Neural progenitor cell (in vitro differentiated cells): ENCODE data around the gene MYOM1.

ENCODE experiments used
- EZH2 ChIP-seq: fragments of 200-600 bp; sonication (generic); IDR thresholded peaks from 2 replicates; pipeline ENCODE4 v1.6.1; 2017; ENCODE audit warnings: antibody characterized with exemption, mild to moderate bottlenecking, moderate library complexity
- EZH2phosphoT487 ChIP-seq: fragments of 200-600 bp; sonication (generic); IDR thresholded peaks from 2 replicates; pipeline ENCODE4 v1.6.1; 2017; ENCODE audit warnings: antibody characterized with exemption
- TF ChIP-seq, protein P1 (sequence below): fragments of 200-600 bp; sonication (generic); IDR thresholded peaks from 2 replicates; pipeline ENCODE4 v1.5.1; 2017; ENCODE audit warnings: antibody characterized with exemption, mild to moderate bottlenecking

DNA sequence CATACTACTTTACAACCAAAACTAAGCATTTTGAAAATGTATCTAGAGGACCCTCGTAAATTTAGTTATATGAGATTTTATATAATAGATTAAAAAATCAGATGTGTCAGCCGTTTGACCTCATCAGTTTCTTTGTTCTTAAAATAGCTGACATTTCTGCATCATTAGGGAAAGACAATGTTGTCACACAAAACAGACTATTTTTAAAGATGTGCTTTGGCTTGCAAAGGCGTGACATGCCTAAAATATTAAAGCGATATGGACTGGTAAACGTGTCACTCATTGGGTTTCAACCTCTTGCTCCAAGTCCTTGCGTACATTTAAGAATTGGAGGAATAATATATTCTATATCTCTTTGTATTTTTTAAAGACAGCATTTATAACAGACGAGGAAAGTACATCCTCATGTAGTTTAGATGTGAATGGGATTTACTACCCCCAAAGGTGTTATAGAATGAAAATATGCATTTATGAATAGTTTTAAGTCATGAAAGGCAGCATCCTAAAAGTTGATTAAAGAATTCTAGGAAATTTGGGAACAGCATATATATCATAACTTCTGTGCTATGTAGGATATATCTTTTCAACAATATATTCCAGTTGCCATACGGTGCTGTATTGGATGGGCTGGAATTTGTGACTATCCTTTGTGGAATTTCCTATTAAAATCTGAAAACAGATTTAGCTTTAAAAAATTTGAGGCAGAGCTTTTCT is 31.6 kb upstream of the MYOM1 start:
- TF ChIP-seq, protein P1, sequence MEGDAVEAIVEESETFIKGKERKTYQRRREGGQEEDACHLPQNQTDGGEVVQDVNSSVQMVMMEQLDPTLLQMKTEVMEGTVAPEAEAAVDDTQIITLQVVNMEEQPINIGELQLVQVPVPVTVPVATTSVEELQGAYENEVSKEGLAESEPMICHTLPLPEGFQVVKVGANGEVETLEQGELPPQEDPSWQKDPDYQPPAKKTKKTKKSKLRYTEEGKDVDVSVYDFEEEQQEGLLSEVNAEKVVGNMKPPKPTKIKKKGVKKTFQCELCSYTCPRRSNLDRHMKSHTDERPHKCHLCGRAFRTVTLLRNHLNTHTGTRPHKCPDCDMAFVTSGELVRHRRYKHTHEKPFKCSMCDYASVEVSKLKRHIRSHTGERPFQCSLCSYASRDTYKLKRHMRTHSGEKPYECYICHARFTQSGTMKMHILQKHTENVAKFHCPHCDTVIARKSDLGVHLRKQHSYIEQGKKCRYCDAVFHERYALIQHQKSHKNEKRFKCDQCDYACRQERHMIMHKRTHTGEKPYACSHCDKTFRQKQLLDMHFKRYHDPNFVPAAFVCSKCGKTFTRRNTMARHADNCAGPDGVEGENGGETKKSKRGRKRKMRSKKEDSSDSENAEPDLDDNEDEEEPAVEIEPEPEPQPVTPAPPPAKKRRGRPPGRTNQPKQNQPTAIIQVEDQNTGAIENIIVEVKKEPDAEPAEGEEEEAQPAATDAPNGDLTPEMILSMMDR, result no peak
- no peak for TF ChIP-seq EZH2
- no peak for TF ChIP-seq EZH2phosphoT487
